Hepatocyte (in vitro differentiated cells): Measurements from ENCODE around the gene KDM1B. TPM values are rescaled to one million over a fixed set of nuclear protein-coding genes. Genes with fewer than 3 reads are reported as not detected.

Experiments
- DNase-seq: peaks from one replicate; pipeline ENCODE4 v3.0.0-alpha.2; 2016; ENCODE audit warnings: low spot score
- H2AFZ ChIP-seq: fragments of 200-600 bp; sonication (generic); 2 replicates; pipeline ENCODE4 v1.6.0; 2016; ENCODE audit warnings: antibody characterized with exemption, mild to moderate bottlenecking
- H3K27ac ChIP-seq: fragments of 200-600 bp; sonication (generic); 2 replicates; pipeline ENCODE4 v1.5.1; 2016; ENCODE audit warnings: mild to moderate bottlenecking
- H3K27me3 ChIP-seq: fragments of 200-600 bp; sonication (generic); 2 replicates; pipeline ENCODE4 v1.6.1; 2016
- H3K36me3 ChIP-seq: fragments of 200-600 bp; sonication (generic); replicated peaks from 2 replicates; pipeline ENCODE4 v1.5.1; 2016; ENCODE audit warnings: low read depth; ENCODE audit not compliant: insufficient read depth
- H3K4me1 ChIP-seq: fragments of 200-600 bp; sonication (generic); 2 replicates; pipeline ENCODE4 v1.5.1; 2016; ENCODE audit warnings: mild to moderate bottlenecking, moderate library complexity; ENCODE audit not compliant: insufficient read depth
- H3K4me2 ChIP-seq: fragments of 200-600 bp; sonication (generic); 2 replicates; pipeline ENCODE4 v1.6.0; 2016
- H3K4me3 ChIP-seq: fragments of 200-600 bp; sonication (generic); 2 replicates; pipeline ENCODE4 v1.5.1; 2016; ENCODE audit warnings: mild to moderate bottlenecking
- H3K79me2 ChIP-seq: fragments of 200-600 bp; sonication (generic); 2 replicates; pipeline ENCODE4 v1.6.0; 2017; ENCODE audit warnings: mild to moderate bottlenecking
- H3K9me2 ChIP-seq: fragments of 200-600 bp; sonication (generic); replicated peaks from 2 replicates; pipeline ENCODE4 v1.6.0; 2017; ENCODE audit warnings: mild to moderate bottlenecking; ENCODE audit not compliant: insufficient read depth
- H3K9me3 ChIP-seq: fragments of 200-600 bp; sonication (generic); 2 replicates; pipeline ENCODE4 v1.5.1; 2016; ENCODE audit warnings: low read depth, mild to moderate bottlenecking
- H4K20me1 ChIP-seq: fragments of 200-600 bp; sonication (generic); 2 replicates; pipeline ENCODE4 v1.6.0; 2016; ENCODE audit warnings: mild to moderate bottlenecking; ENCODE audit not compliant: insufficient read depth, poor library complexity, severe bottlenecking
- EZH2 ChIP-seq: fragments of 200-600 bp; sonication (generic); IDR thresholded peaks from 2 replicates; pipeline ENCODE4 v1.6.1; 2016; ENCODE audit warnings: antibody characterized with exemption, mild to moderate bottlenecking, borderline replicate concordance
- EZH2phosphoT487 ChIP-seq: fragments of 200-600 bp; sonication (generic); IDR thresholded peaks from one replicate; pipeline ENCODE4 v1.6.1; 2018; ENCODE audit warnings: antibody characterized with exemption, mild to moderate bottlenecking, low read depth, moderate library complexity; ENCODE audit not compliant: unreplicated experiment, severe bottlenecking
- WGBS: methylation state at CpG from one replicate; pipeline ENCODE4 v1.1.6; 2016; ENCODE audit warnings: low lambda C conversion rate; ENCODE audit errors: missing lambda C conversion rate; 5-methylcytosine and 5-hydroxymethylcytosine counted together
- polyA plus RNA-seq: library from polyadenylated mRNA; unstranded; fragments of >200 nt; fragmentation: Nextera tagmentation; extraction: Ambion mirVana; gene quantifications from 2 replicates; pipeline ENCODE4 v1.2.1, GENCODE V29; 2016
- total RNA-seq: library from RNA; depleted of rRNA; stranded (reverse); fragments of >200 nt; gene quantifications from 2 replicates; pipeline ENCODE4 v1.2.3, GENCODE V29; 2014
- TF ChIP-seq, protein P1 (sequence below): fragments of 200-600 bp; sonication (generic); IDR thresholded peaks from 2 replicates; pipeline ENCODE4 v1.5.1; 2016; ENCODE audit warnings: antibody characterized with exemption, mild to moderate bottlenecking; ENCODE audit not compliant: poor library complexity

KDM1B gene
- total and polyA plus RNA-seq, 2 experiments from 2014 or later: 5.9 to 9.1 TPM

DNA sequence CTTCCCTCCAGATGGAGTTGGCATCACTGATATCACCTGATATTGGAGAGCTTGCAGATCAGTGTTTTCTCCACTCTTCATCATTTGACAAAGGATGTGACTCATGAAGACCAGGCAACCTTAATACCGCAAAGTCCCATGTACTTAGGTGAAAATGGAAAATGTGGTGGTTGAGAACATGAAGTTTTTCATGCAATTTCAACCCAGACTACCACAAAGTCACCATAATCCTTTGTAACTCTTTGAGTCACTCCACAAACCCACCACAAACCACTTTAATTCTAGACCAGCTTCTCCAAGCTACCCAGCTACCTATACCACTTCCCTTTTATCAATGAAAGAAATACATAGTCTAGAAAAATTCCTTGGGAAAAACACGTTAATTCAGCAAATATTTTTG is 39.9 kb upstream of the KDM1B start:
- H3K27ac ChIP-seq: no peak overlapping the region
- no peaks in the 10 kb centered on the region for H3K9me3 ChIP-seq

DNA sequence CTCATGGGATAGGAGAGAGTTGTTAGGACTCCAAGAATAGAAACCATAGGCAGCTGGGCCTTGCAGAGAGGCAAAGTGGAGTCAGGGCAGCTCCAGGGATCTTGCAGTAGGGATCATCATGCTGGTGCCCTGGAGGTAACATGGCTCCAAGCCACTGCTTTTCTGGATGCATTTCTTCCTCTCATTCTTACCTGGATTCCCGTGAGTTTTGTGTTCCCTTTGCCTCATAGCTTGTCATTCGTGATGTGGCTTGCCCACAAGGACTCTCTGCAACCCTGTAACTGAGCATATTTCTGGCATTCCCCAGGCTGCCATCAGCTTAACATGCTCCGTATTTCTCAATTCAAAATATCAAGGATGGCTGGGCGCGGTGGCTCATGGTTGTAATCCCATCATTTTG is 38.1 kb upstream of the KDM1B start:
- no peaks in the 10 kb centered on the region for H3K36me3 ChIP-seq
- H3K27me3 ChIP-seq: no peaks in the 10 kb centered on the region
- peaks cover 2% of the 10 kb centered on the region for H3K4me1 ChIP-seq
- no peak overlapping the region for H3K4me3 ChIP-seq
- H2AFZ ChIP-seq: no peak overlapping the region
- DNase-seq: no peak
- no peak for TF ChIP-seq EZH2phosphoT487
- no peak for TF ChIP-seq EZH2
- TF ChIP-seq, protein P1, sequence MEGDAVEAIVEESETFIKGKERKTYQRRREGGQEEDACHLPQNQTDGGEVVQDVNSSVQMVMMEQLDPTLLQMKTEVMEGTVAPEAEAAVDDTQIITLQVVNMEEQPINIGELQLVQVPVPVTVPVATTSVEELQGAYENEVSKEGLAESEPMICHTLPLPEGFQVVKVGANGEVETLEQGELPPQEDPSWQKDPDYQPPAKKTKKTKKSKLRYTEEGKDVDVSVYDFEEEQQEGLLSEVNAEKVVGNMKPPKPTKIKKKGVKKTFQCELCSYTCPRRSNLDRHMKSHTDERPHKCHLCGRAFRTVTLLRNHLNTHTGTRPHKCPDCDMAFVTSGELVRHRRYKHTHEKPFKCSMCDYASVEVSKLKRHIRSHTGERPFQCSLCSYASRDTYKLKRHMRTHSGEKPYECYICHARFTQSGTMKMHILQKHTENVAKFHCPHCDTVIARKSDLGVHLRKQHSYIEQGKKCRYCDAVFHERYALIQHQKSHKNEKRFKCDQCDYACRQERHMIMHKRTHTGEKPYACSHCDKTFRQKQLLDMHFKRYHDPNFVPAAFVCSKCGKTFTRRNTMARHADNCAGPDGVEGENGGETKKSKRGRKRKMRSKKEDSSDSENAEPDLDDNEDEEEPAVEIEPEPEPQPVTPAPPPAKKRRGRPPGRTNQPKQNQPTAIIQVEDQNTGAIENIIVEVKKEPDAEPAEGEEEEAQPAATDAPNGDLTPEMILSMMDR: no peak
- no peaks in the 10 kb centered on the region for H4K20me1 ChIP-seq
- no peaks in the 10 kb centered on the region for H3K9me3 ChIP-seq
- no peaks in the 10 kb centered on the region for H3K9me2 ChIP-seq
- H3K79me2 ChIP-seq: no peaks in the 10 kb centered on the region
- no peak overlapping the region for H3K27ac ChIP-seq
- H3K4me2 ChIP-seq: no peak overlapping the region
- 97% methylated on average over 5 of the region's 5 CpGs for WGBS

More for the DNA sequence above, 39.9 kb upstream of the KDM1B start:
- no peak for DNase-seq
- Histone ChIP-seq H3K36me3 (no peaks in the 10 kb centered on the region), H3K4me2 (no peak overlapping the region), H4K20me1 (no peaks in the 10 kb centered on the region), H2AFZ (no peak overlapping the region), H3K4me3 (no peak overlapping the region), H3K27me3 (no peaks in the 10 kb centered on the region), H3K79me2 (no peaks in the 10 kb centered on the region), H3K9me2 (no peaks in the 10 kb centered on the region), H3K4me1 (no peaks in the 10 kb centered on the region)
- TF ChIP-seq, protein P1: no peak
- TF ChIP-seq EZH2 (no peak), EZH2phosphoT487 (no peak)
- WGBS: 96% methylated on average over 2 of the region's 2 CpGs

DNA sequence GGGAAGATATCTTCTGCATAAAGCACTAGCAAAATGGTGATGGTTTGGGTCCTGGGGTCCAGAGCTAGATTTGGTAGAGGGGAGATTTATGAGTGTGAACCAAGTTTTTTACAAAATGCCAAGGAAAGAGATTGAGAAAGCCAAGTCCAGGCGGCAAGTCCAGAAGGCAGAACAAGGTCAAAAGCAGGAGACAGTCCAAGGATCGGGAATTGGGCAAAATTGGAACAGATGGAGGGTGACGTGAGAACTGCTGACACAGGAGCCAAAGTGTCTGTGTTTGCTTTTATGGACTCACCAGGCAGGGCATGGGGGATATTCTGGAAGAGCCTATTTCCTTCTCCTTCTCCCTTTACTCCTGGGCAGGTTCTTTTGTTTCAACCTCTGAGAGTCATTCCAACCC is 36.9 kb upstream of the KDM1B start:
- no peak for DNase-seq
- H4K20me1 ChIP-seq: no peaks in the 10 kb centered on the region
- no peak overlapping the region for H3K4me2 ChIP-seq
- WGBS: 58% methylated on average over 3 of the region's 3 CpGs
- H3K79me2 ChIP-seq: no peaks in the 10 kb centered on the region
- H2AFZ ChIP-seq: no peak overlapping the region
- H3K27me3 ChIP-seq: no peaks in the 10 kb centered on the region
- peak overlapping the region; percentile 17 for H3K27ac ChIP-seq
- H3K9me2 ChIP-seq: no peaks in the 10 kb centered on the region
- H3K4me1 ChIP-seq: peaks cover 5% of the 10 kb centered on the region
- TF ChIP-seq EZH2 (no peak), EZH2phosphoT487 (no peak)
- TF ChIP-seq, protein P1: no peak
- H3K4me3 ChIP-seq: no peak overlapping the region
- H3K9me3 ChIP-seq: no peaks in the 10 kb centered on the region
- no peaks in the 10 kb centered on the region for H3K36me3 ChIP-seq

DNA sequence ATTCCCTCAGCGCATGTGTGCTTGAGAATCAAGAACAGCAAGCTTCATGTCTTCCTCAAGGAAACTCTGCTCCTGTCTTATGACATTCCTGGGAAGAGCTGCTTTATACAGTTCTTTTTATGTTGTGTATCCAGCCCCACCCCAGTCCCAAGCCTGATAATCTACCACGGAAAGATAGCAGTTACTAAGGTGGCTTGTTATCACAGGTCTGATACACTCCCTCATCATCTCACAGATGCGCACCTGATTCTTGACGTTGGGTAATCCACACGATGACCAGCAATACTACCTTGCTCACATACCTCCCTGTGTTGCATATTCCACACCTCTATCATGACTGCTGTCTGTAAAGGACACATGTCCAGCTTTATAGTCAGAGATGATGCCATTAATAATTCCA is 36.0 kb upstream of the KDM1B start:
- Histone ChIP-seq H3K36me3 (no peaks in the 10 kb centered on the region), H3K27me3 (no peaks in the 10 kb centered on the region), H3K4me1 (peaks cover 5% of the 10 kb centered on the region), H3K9me2 (no peaks in the 10 kb centered on the region), H3K9me3 (no peaks in the 10 kb centered on the region), H4K20me1 (no peaks in the 10 kb centered on the region), H3K79me2 (no peaks in the 10 kb centered on the region), H3K4me3 (no peak overlapping the region), H2AFZ (no peak overlapping the region), H3K27ac (peak overlapping the region; percentile 9), H3K4me2 (no peak overlapping the region)
- 67% methylated on average over 5 of the region's 5 CpGs for WGBS
- TF ChIP-seq, protein P1: no peak
- no peak for TF ChIP-seq EZH2
- no peak for TF ChIP-seq EZH2phosphoT487
- DNase-seq: peak; percentile 54
